H1 (cell line): ENCODE measurements around the gene FAM186B. TPM values are rescaled to one million over a fixed set of nuclear protein-coding genes. Genes with fewer than 3 reads are reported as not detected.

Source experiments
- BCL11A ChIP-seq, 2 experiments: IDR thresholded peaks; one replicate each; pipeline ENCODE4 v1.6.1; 2011; ENCODE audit warnings: low read depth in 2 of 2, low read length in 2 of 2, mild to moderate bottlenecking in 2 of 2
- CHD1 ChIP-seq: IDR thresholded peaks from 2 replicates; pipeline ENCODE4 v1.6.1; 2012; ENCODE audit warnings: low read depth, low read length, improper control_type of control experiment
- CHD7 ChIP-seq: fragments of 300-600 bp; sonication (generic); IDR thresholded peaks from 2 replicates; pipeline ENCODE4 v1.7.1; 2012; ENCODE audit warnings: low read length, moderate library complexity, mild to moderate bottlenecking, inconsistent platforms; ENCODE audit not compliant: insufficient replicate concordance
- POLR2AphosphoS5 ChIP-seq: IDR thresholded peaks from 2 replicates; pipeline ENCODE4 v1.6.1; 2011; ENCODE audit warnings: low read depth, low read length
- RNF2 ChIP-seq: fragments of 200-900, 300-1000 bp; sonication (generic); IDR thresholded peaks from 2 replicates; pipeline ENCODE4 v1.7.1; 2016; ENCODE audit warnings: borderline replicate concordance, low read depth, mild to moderate bottlenecking, antibody characterized with exemption, low read length; ENCODE audit not compliant: poor library complexity, severe bottlenecking; ENCODE audit errors: missing control alignments
- SIN3A ChIP-seq, 2 experiments: IDR thresholded peaks in 1 of 2; conservative IDR thresholded peaks in 1 of 2; 2 replicates each; pipeline ENCODE4 v1.6.1; 2011 to 2012; ENCODE audit warnings: low read length in 2 of 2, improper control_type of control experiment in 1 of 2, low read depth in 1 of 2, mild to moderate bottlenecking in 1 of 2
- TCF12 ChIP-seq: IDR thresholded peaks from 2 replicates; pipeline ENCODE4 v1.6.1; 2011; ENCODE audit warnings: low read depth, mild to moderate bottlenecking, low read length
- USF2 ChIP-seq: IDR thresholded peaks from 2 replicates; pipeline ENCODE4 v1.6.1; 2011; ENCODE audit warnings: low read length, improper control_type of control experiment
- polyA plus RNA-seq, 7 experiments: library from polyadenylated mRNA; depleted of rRNA in 3 of 7; stranded (reverse) in 5 of 7; unstranded in 2 of 7; fragments of >200 nt in 5 of 7; fragments of 200-250 nt in 2 of 7; gene quantifications; 1 replicate in 5 of 7; 2 replicates in 1 of 7; 4 replicates in 1 of 7; pipeline versions ENCODE4 v1.2.1 to v1.2.3, GENCODE V29; 2011 to 2013; ENCODE audit warnings: missing spikeins in 2 of 7, mixed read lengths in 2 of 7
- total RNA-seq: library from RNA; stranded (reverse); fragmentation: NEBNext Ultra II Directional; extraction: Animal tissue kit (Norgen Biotek cat#: 25700); gene quantifications from 2 replicates; pipeline ENCODE4 v1.2.1, GENCODE V29; 2021

Gene FAM186B
- total and polyA plus RNA-seq, 2 of the 8 experiments (the other 6 are each of a cell fraction or from before 2014, with no cell fraction given) = 0.12 to 0.73 TPM

GRCh38 chr12:49537752-49538509, 67.5 kb downstream of the FAM186B start (continued):
- TF ChIP-seq RNF2 (peak; percentile 25), TCF12 (no peak), BCL11A (IDR thresholded peaks at IDR 0.05; ENCODE audit: low read depth in 2 of 2, low read length in 2 of 2) (no peak), POLR2AphosphoS5 (no peak), CHD7 (no peak), CHD1 (no peak), SIN3A (conservative IDR thresholded peaks at IDR 0.05 in 1 of 2, IDR thresholded peaks at IDR 0.05 in 1 of 2; ENCODE audit: low read depth in 1 of 2, low read length in 2 of 2) (no peak), USF2 (no peak)
